HepG2 (cell line): ENCODE measurements around the gene STYXL1. TPM values are rescaled to one million over a fixed set of nuclear protein-coding genes. Genes with fewer than 3 reads are reported as not detected.

ENCODE experiments used
- CENPBD1 ChIP-seq: sonication (generic); formaldehyde crosslinking; IDR thresholded peaks from 2 replicates; pipeline ENCODE4 v1.8.0; 2022; ENCODE audit warnings: missing genetic modification reagents, low read depth, mild to moderate bottlenecking, borderline replicate concordance
- EED ChIP-seq: sonication (generic); formaldehyde crosslinking; IDR thresholded peaks from 2 replicates; pipeline ENCODE4 v1.5.0; 2020; ENCODE audit warnings: mild to moderate bottlenecking, missing genetic modification reagents
- ELF1 ChIP-seq: sonication (generic); formaldehyde crosslinking; IDR thresholded peaks from 2 replicates; pipeline ENCODE4 v1.4.0; 2020; ENCODE audit warnings: missing genetic modification reagents
- ESRRA ChIP-seq: sonication (generic); formaldehyde crosslinking; IDR thresholded peaks from 2 replicates; pipeline ENCODE4 v1.5.1; 2020; ENCODE audit warnings: mild to moderate bottlenecking, low read depth, missing genetic modification reagents
- FOSL2 ChIP-seq: sonication (generic); formaldehyde crosslinking; IDR thresholded peaks from 2 replicates; pipeline ENCODE4 v1.4.0; 2020; ENCODE audit warnings: missing genetic modification reagents
- HNF4G ChIP-seq, 2 experiments: sonication (generic) in 1 of 2; formaldehyde crosslinking in 1 of 2; IDR thresholded peaks; 2 replicates each; pipeline versions ENCODE4 v1.4.0 to v1.6.1; 2011 to 2020; ENCODE audit warnings: borderline replicate concordance in 2 of 2, low read depth in 2 of 2, mild to moderate bottlenecking in 2 of 2, low read length in 1 of 2, missing genetic modification reagents in 1 of 2, moderate library complexity in 1 of 2
- KDM2A ChIP-seq: sonication (generic); formaldehyde crosslinking; IDR thresholded peaks from 2 replicates; pipeline ENCODE4 v1.4.0; 2020; ENCODE audit warnings: low read depth, missing genetic modification reagents, borderline replicate concordance
- KLF6 ChIP-seq: IDR thresholded peaks from 2 replicates; pipeline ENCODE4 v1.8.0; 2016; ENCODE audit warnings: missing biosample characterization, missing genetic modification reagents
- MXD1 ChIP-seq: sonication (generic); formaldehyde crosslinking; IDR thresholded peaks from 2 replicates; pipeline ENCODE4 v1.4.0; 2020; ENCODE audit warnings: mild to moderate bottlenecking, missing genetic modification reagents
- NR2F2 ChIP-seq: IDR thresholded peaks from 2 replicates; pipeline ENCODE4 v1.6.1; 2012; ENCODE audit warnings: low read depth, inconsistent platforms, borderline replicate concordance
- NR2F6 ChIP-seq, 2 experiments: IDR thresholded peaks; 2 replicates each; pipeline ENCODE4 v1.6.1; 2016; ENCODE audit warnings: antibody characterized with exemption in 1 of 2, mild to moderate bottlenecking in 1 of 2
- PHF20 ChIP-seq: sonication (generic); formaldehyde crosslinking; IDR thresholded peaks from 2 replicates; pipeline ENCODE4 v1.5.0; 2020; ENCODE audit warnings: mild to moderate bottlenecking, missing genetic modification reagents
- RAD21 ChIP-seq: fragments of 450-650 bp; formaldehyde crosslinking; IDR thresholded peaks from 2 replicates; pipeline ENCODE4 v1.5.0; 2020; ENCODE audit warnings: mild to moderate bottlenecking
- REL ChIP-seq: sonication (generic); formaldehyde crosslinking; conservative IDR thresholded peaks from 2 replicates; pipeline ENCODE4 v1.8.0; 2022; ENCODE audit warnings: mild to moderate bottlenecking, missing genetic modification reagents, moderate library complexity
- SNRNP70 ChIP-seq: fragments of 200-400 bp; formaldehyde crosslinking; IDR thresholded peaks from 2 replicates; pipeline ENCODE4 v1.6.1; 2017; ENCODE audit warnings: mild to moderate bottlenecking, low read depth, low read length, moderate library complexity
- TOE1 ChIP-seq: sonication (generic); formaldehyde crosslinking; IDR thresholded peaks from 2 replicates; pipeline ENCODE4 v1.4.0; 2020; ENCODE audit warnings: mild to moderate bottlenecking, missing genetic modification reagents
- ZFP36 ChIP-seq: fragments of 150-350 bp; IDR thresholded peaks from 2 replicates; pipeline ENCODE4 v1.6.1; 2018; ENCODE audit warnings: borderline replicate concordance, low read length, low read depth; ENCODE audit not compliant: partially characterized antibody
- ZFP37 ChIP-seq: sonication (generic); formaldehyde crosslinking; IDR thresholded peaks from 2 replicates; pipeline ENCODE4 v1.4.0; 2020; ENCODE audit warnings: missing genetic modification reagents, borderline replicate concordance
- ZNF552 ChIP-seq: sonication (generic); formaldehyde crosslinking; IDR thresholded peaks from 2 replicates; pipeline ENCODE4 v1.9.0; 2022; ENCODE audit warnings: missing genetic modification reagents, mild to moderate bottlenecking, borderline replicate concordance
- ZNF747 ChIP-seq: sonication (generic); formaldehyde crosslinking; IDR thresholded peaks from 2 replicates; pipeline ENCODE4 v1.8.1; 2023; ENCODE audit warnings: missing genetic modification reagents, mild to moderate bottlenecking, borderline replicate concordance
- polyA plus RNA-seq, 8 experiments: library from polyadenylated mRNA; depleted of rRNA in 3 of 8; stranded (reverse) in 7 of 8; unstranded in 1 of 8; fragments of >200 nt; fragmentation: Illumina TruSeq in 4 of 8; extraction: Trizol in 4 of 8; gene quantifications; 2 replicates each; pipeline versions ENCODE4 v1.2.1 to v1.2.3, GENCODE V29; 2011 to 2016; ENCODE audit warnings: low read depth in 4 of 8, missing spikeins in 1 of 8, mixed read lengths in 1 of 8; ENCODE audit not compliant: insufficient read depth in 1 of 8
- total RNA-seq, 5 experiments: library from RNA; depleted of rRNA; stranded (reverse); fragments of >200 nt; fragmentation: Illumina TruSeq; extraction: Trizol; gene quantifications; 2 replicates each; pipeline ENCODE4 v1.2.3, GENCODE V29; 2016; ENCODE audit warnings: low read depth in 1 of 5
- TF ChIP-seq, protein P1 (sequence below): sonication (generic); formaldehyde crosslinking; IDR thresholded peaks from 2 replicates; pipeline ENCODE4 v1.5.0; 2020; ENCODE audit warnings: mild to moderate bottlenecking, missing genetic modification reagents, borderline replicate concordance
- TF ChIP-seq, protein P2 (sequence below): sonication (generic); formaldehyde crosslinking; IDR thresholded peaks from 2 replicates; pipeline ENCODE4 v1.4.0; 2020; ENCODE audit warnings: mild to moderate bottlenecking, missing genetic modification reagents, borderline replicate concordance

Gene STYXL1
- total and polyA plus RNA-seq, 2 of the 13 experiments (the other 11 are each of a cell fraction or from before 2014, with no cell fraction given), result 23.9 to 38.3 TPM

DNA sequence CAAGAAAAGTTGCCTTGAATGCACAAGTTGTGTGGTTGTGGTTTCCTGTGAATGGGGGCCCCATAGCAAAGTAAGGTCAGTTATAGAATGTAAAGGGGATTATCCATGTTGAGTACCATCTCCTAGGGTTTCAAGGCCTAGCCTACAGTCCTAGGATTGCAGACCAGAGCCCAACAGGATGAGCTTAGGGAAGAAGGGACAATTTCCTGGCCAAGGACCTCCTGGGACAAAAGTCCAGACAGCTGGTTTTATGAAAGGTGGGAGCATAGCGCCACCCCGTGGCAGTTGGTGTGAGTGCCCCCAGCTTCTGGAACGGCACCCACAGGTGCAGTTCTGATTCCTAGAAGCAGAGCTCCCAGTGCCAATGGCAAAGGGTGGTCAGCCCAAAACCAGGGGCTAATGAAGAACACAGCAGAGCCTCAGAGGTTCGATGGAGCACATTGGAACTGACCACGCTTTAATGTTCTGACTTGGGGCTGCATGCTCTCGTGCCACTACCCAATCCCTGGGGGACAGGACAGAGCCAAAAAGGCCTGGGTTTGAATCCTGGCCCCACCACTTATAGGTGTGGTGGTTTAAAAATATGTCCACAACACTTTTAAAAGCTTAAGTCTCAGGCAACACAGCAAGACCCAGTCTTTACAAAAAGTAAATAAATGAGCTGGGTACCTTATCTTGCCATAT is 27.6 kb downstream of the STYXL1 start (continued):
- TF ChIP-seq SNRNP70 (no peak), REL (no peak), ESRRA (CRISPR knock-in tag) (no peak), ELF1 (CRISPR knock-in tag) (no peak), KLF6 (CRISPR knock-in tag) (no peak), MXD1 (CRISPR knock-in tag) (no peak), ZNF747 (no peak), TOE1 (CRISPR knock-in tag) (no peak), PHF20 (CRISPR knock-in tag) (no peak), NR2F6 (IDR thresholded peaks at IDR 0.05) (no peak), NR2F6 (CRISPR knock-in tag; IDR thresholded peaks at IDR 0.05) (no peak), KDM2A (CRISPR knock-in tag) (peak; percentile 47; the same call in 1 of the 2 replicates), ZFP37 (CRISPR knock-in tag) (no peak), FOSL2 (0 out of 2 replicates have a peak, but pooled peaks have one; percentile 10), ZFP36 (no peak), NR2F2 (no peak), ZNF552 (CRISPR knock-in tag) (no peak), HNF4G (IDR thresholded peaks at IDR 0.05; ENCODE audit: borderline replicate concordance, low read depth, low read length) (peak; percentile 80; the same call in 1 of the 2 replicates), HNF4G (CRISPR knock-in tag; IDR thresholded peaks at IDR 0.05; ENCODE audit: borderline replicate concordance, low read depth) (0 out of 2 replicates have a peak, but pooled peaks have one; percentile 40), RAD21 (peak; percentile 93), CENPBD1 (CRISPR knock-in tag) (no peak), EED (CRISPR knock-in tag) (no peak)
- TF ChIP-seq, protein P1, sequence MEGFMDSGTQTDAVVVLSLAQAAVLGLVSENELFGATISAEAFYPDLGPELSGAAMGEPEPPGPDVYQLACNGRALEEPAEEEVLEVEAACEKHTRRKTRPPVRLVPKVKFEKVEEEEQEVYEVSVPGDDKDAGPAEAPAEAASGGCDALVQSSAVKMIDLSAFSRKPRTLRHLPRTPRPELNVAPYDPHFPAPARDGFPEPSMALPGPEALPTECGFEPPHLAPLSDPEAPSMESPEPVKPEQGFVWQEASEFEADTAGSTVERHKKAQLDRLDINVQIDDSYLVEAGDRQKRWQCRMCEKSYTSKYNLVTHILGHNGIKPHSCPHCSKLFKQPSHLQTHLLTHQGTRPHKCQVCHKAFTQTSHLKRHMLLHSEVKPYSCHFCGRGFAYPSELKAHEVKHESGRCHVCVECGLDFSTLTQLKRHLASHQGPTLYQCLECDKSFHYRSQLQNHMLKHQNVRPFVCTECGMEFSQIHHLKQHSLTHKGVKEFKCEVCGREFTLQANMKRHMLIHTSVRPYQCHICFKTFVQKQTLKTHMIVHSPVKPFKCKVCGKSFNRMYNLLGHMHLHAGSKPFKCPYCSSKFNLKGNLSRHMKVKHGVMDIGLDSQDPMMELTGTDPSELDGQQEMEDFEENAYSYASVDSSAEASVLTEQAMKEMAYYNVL (CRISPR knock-in tag), result no peak
- TF ChIP-seq, protein P2, sequence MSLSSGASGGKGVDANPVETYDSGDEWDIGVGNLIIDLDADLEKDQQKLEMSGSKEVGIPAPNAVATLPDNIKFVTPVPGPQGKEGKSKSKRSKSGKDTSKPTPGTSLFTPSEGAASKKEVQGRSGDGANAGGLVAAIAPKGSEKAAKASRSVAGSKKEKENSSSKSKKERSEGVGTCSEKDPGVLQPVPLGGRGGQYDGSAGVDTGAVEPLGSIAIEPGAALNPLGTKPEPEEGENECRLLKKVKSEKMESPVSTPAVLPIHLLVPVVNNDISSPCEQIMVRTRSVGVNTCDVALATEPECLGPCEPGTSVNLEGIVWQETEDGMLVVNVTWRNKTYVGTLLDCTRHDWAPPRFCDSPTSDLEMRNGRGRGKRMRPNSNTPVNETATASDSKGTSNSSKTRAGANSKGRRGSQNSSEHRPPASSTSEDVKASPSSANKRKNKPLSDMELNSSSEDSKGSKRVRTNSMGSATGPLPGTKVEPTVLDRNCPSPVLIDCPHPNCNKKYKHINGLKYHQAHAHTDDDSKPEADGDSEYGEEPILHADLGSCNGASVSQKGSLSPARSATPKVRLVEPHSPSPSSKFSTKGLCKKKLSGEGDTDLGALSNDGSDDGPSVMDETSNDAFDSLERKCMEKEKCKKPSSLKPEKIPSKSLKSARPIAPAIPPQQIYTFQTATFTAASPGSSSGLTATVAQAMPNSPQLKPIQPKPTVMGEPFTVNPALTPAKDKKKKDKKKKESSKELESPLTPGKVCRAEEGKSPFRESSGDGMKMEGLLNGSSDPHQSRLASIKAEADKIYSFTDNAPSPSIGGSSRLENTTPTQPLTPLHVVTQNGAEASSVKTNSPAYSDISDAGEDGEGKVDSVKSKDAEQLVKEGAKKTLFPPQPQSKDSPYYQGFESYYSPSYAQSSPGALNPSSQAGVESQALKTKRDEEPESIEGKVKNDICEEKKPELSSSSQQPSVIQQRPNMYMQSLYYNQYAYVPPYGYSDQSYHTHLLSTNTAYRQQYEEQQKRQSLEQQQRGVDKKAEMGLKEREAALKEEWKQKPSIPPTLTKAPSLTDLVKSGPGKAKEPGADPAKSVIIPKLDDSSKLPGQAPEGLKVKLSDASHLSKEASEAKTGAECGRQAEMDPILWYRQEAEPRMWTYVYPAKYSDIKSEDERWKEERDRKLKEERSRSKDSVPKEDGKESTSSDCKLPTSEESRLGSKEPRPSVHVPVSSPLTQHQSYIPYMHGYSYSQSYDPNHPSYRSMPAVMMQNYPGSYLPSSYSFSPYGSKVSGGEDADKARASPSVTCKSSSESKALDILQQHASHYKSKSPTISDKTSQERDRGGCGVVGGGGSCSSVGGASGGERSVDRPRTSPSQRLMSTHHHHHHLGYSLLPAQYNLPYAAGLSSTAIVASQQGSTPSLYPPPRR (CRISPR knock-in tag), result no peak
